ENCODE data around the gene ITCH. TPM values are rescaled to one million over a fixed set of nuclear protein-coding genes. Genes with fewer than 3 reads are reported as not detected.

The ITCH gene
- total and polyA plus RNA-seq, 9 of the 15 experiments (the other 6 are each of a cell fraction or from before 2014, with no cell fraction given), result 7.5 to 53.0 (median 22.9) TPM

DNA sequence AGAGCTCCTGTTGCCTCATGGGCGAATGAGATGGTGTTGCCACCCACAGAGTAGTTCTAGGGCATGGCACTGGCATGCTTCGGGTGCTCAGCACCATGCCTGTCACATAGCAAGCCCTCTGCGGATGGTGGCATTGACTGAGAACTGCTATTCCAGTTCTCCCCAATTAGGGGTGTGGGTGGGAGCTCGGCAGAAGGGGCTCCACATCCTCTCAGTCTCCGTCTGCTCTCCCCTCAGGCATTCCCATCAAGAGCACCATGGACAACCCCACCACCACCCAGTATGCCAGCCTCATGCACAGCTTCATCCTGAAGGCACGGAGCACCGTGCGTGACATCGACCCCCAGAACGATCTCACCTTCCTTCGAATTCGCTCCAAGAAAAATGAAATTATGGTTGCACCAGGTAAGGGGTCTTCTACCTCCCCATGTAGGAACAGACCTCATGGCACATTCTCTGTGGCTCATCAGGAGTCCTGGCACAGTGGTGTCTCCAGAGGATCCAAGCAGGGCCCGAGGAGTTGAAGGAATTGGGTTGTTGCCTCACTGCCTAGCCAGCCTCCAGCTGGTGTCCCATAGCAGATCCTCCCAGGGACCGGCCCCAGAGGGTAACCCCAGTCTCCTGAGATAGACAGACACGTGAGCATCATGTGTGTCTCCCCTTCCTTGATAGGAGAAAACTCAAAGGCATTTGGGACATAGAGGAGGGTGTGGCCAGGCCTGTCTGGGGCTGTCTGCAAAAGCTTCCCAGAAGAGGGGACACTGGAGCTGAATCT lies 171.5 kb downstream of the ITCH start (continued):
- TF ChIP-seq PRPF4 (IDR thresholded peaks at IDR 0.05; ENCODE audit: insufficient read depth, low read depth, low read length, poor library complexity, severe bottlenecking), result no peak
- no peak for TF ChIP-seq MIER1 (IDR thresholded peaks at IDR 0.05; ENCODE audit: low read depth)
- TF ChIP-seq, protein P1, sequence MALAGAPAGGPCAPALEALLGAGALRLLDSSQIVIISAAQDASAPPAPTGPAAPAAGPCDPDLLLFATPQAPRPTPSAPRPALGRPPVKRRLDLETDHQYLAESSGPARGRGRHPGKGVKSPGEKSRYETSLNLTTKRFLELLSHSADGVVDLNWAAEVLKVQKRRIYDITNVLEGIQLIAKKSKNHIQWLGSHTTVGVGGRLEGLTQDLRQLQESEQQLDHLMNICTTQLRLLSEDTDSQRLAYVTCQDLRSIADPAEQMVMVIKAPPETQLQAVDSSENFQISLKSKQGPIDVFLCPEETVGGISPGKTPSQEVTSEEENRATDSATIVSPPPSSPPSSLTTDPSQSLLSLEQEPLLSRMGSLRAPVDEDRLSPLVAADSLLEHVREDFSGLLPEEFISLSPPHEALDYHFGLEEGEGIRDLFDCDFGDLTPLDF (CRISPR knock-in tag; IDR thresholded peaks at IDR 0.05), result no peak
- TF ChIP-seq SMARCB1 (IDR thresholded peaks at IDR 0.05; ENCODE audit: insufficient read length, low read depth), result no peak
- TF ChIP-seq SLC30A9 (CRISPR knock-in tag; IDR thresholded peaks at IDR 0.05), result no peak
- no peak for TF ChIP-seq POLR2A (conservative IDR thresholded peaks at IDR 0.05)
- no peak for TF ChIP-seq SAP30 (IDR thresholded peaks at IDR 0.05; ENCODE audit: borderline replicate concordance, insufficient read depth, low read depth, low read length, poor library complexity, severe bottlenecking)
- TF ChIP-seq TAF9B (IDR thresholded peaks at IDR 0.05; ENCODE audit: partially characterized antibody), result no peak
- TF ChIP-seq, protein P2, sequence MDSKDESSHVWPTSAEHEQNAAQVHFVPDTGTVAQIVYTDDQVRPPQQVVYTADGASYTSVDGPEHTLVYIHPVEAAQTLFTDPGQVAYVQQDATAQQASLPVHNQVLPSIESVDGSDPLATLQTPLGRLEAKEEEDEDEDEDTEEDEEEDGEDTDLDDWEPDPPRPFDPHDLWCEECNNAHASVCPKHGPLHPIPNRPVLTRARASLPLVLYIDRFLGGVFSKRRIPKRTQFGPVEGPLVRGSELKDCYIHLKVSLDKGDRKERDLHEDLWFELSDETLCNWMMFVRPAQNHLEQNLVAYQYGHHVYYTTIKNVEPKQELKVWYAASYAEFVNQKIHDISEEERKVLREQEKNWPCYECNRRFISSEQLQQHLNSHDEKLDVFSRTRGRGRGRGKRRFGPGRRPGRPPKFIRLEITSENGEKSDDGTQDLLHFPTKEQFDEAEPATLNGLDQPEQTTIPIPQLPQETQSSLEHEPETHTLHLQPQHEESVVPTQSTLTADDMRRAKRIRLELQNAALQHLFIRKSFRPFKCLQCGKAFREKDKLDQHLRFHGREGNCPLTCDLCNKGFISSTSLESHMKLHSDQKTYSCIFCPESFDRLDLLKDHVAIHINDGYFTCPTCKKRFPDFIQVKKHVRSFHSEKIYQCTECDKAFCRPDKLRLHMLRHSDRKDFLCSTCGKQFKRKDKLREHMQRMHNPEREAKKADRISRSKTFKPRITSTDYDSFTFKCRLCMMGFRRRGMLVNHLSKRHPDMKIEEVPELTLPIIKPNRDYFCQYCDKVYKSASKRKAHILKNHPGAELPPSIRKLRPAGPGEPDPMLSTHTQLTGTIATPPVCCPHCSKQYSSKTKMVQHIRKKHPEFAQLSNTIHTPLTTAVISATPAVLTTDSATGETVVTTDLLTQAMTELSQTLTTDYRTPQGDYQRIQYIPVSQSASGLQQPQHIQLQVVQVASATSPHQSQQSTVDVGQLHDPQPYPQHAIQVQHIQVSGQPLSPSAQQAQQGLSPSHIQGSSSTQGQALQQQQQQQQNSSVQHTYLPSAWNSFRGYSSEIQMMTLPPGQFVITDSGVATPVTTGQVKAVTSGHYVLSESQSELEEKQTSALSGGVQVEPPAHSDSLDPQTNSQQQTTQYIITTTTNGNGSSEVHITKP (IDR thresholded peaks at IDR 0.05; ENCODE audit: partially characterized antibody), result no peak
- no peak for TF ChIP-seq CXXC5 (CRISPR knock-in tag; IDR thresholded peaks at IDR 0.05)
